GM21367 (cell line): Measurements from ENCODE around the gene SERPINB5.
"Not testable (repeated sequence)": the region's sequence is repeated elsewhere in the genome, so short reads cannot be mapped to it uniquely, and the experiment has no call there.

ENCODE experiments used
- ATAC-seq: cut with Tn5 transposase; IDR thresholded peaks from one replicate; pipeline ENCODE4 v1.9.1; 2021; ENCODE audit not compliant: unreplicated experiment

Gene SERPINB5, protein sequence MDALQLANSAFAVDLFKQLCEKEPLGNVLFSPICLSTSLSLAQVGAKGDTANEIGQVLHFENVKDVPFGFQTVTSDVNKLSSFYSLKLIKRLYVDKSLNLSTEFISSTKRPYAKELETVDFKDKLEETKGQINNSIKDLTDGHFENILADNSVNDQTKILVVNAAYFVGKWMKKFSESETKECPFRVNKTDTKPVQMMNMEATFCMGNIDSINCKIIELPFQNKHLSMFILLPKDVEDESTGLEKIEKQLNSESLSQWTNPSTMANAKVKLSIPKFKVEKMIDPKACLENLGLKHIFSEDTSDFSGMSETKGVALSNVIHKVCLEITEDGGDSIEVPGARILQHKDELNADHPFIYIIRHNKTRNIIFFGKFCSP

DNA sequence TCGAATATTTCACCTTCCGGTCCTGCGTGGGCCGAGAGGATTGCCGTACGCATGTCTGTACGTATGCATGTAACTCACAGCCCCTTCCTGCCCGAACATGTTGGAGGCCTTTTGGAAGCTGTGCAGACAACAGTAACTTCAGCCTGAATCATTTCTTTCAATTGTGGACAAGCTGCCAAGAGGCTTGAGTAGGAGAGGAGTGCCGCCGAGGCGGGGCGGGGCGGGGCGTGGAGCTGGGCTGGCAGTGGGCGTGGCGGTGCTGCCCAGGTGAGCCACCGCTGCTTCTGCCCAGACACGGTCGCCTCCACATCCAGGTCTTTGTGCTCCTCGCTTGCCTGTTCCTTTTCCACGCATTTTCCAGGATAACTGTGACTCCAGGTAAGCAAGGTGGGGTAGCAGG is at the start of gene SERPINB5:
TSS of gene SERPINB5 (plus strand) at position 291 of the 400 bp plus-strand sequence. CDS start 7,471 bp downstream, outside the sequence.
- ATAC-seq = no peak

DNA sequence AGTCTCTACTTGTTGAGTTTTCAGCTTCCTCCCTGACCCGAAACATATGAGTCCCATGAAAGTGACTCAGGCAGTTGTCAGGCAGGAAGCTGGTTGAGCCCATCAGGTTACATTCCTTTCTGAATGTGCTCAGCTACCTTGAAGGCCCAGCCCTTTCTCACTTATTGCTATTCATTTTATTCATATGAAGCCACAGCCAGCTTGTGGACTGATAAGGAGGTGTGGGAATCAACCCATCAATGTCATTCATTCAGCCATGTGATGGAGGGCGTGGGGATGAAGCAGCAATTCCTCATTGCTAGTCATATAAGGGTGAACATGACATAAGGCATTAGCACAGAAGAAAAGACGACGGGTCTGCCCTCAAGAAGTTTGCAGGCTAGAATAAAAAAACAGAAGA is 49.2 kb upstream of the SERPINB5 start:
- ATAC-seq = no peak

DNA sequence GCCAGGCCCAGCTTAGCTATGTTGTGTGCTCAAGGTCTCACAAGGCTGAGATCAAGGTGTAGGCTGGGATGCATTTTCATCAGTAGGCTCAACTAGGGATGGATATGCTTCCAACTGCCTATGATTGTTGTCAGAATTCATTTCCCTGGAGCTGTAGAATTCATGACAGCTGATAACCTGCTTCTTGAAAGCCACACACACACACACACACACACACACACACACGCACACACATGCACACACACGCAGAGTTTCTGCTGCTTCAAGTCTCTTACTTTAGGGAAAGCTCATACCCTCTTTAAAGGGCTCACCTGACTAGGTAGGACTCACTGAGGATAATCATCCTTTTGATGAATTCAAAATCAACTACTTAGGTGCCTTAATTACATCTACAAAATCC is 46.2 kb upstream of the SERPINB5 start:
- ATAC-seq = no peak

DNA sequence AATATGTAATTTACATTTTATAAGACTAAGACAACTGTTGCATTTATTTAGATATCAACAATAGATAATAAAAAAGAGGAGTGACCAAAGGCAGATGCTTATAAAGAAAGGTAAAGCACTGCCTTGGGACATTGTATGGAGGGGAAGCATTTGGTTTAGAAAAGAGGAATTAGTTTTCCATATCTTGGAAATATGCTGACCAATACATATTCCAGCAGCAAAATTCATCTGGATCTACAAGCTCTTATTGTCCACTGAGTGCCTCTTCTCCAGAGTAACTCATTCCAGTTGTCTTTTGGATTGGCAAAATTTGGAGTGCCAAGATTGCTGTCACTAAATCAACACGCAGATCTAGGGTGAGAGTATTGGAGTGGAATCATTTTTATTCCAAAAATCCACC is 45.6 kb upstream of the SERPINB5 start:
- ATAC-seq = no peak

DNA sequence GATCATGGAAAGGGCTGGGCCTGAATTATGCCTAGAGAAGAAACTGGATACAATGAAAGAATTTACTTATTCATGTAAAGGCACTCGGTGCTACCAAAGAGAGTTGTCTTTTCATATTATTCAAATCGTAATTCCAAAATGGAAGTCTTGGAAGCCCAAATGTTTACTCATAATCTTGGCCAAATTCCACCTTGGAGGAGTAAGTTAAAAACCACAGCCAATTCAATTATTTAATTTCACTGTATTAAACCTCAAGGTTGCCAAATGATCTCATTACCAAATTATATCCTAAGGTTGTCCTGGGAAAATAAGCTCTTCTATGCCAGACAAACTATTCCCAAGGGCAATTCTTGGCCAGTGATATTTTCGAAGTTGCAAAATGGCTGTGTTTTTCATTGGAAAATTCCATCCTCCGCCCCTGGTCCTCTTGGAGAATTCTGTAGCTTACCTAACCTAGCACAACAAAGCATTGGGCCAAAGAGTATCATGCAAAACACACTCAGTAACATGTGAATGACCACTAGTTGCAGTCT is 43.4 kb upstream of the SERPINB5 start:
- ATAC-seq = no peak

DNA sequence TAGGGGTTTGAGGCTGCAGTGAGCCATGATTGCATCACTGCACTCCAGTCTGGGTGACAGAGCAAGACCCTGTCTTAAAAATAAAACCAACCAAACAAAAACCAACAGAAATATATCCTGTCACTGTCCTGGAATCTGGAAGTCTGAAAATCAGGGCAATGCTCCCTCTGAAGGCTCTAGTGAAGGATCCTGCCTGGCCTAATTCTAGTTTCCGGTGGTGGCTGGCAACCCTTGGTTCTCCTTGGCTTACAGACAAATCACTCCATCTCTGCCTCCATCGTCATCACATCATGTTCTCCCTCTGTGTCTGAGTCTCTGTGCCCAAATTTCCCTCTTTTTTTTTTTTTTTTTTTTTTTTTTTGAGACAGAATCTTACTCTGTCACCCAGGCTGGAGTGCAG is 38.6 kb upstream of the SERPINB5 start:
- no peak for ATAC-seq

DNA sequence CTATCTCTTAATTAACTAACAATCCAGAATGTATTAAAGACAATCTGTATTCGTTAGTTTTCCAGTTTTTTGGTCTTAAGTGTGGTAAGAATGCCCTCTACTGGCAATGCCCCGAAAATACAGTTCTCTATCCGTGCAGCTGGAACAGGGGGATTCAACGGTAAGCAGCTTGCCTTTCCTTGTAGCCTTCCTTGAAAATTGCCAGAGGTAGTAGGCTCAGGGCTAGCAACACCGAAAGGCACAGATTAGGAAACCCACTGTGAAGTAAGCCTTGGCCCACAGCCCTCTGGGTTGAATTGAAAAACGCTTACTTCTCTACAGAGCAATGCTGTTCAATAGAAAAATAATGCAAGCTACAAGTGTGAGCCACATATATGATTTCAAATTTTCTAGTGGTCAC is 37.4 kb upstream of the SERPINB5 start:
- peak; percentile 49 for ATAC-seq

DNA sequence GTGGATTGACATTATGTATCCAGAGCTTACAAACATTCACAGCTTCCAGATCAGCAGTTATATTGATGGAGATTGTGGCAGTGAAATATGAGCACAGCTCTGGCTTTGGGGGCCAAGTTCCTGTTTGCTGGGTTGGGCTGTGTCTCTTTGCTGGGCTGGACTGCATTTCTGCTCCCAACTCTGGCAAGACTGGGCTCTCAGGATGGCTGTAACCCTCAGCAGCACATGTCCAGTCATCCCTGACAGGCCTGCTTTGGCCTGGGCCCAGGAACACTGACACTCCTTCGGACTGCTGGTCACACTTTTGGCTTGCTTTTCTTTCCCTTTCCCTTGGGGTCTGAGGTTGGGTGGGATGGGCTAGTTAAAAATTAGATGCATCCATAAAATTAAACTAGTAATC is 36.5 kb upstream of the SERPINB5 start:
- ATAC-seq = no peak

DNA sequence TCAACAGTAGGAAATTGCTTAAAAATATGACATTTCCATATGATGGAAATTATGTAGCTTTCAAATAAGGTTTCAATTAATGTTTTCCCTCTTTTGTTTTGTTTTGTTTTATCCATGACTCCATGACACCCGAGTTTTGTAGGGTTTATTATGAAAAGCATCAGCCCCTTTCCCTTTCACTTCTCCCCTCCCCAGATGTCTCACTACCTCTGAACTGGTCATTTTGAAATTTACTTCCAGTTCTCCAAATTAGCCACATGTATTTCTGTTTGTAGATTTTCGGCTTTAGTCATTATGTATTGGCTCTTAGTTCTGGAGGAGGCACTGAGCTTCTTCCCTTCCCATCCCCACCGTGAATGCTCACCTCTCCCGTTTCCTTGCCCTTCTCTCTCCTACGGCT is 35.9 kb upstream of the SERPINB5 start:
- no peak for ATAC-seq

DNA sequence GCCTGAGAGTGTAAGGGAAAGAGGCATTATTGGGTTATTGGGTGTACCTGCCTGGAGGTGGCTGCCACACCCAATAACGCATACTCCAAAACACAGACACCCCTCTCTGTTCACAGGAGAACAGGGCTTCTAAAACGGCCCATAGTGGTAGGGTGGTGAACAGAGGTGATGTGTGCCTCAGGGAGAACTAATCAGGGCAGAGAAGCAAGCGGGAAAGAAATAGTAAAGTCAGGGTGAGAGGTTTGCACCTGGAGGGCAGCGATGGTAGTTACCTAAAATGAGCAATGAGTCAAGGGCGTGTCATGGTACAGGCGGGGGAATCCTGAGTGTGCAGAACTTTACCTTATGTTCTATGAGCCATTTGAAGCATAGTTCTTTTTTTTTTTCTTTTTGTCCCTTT is 32.9 kb upstream of the SERPINB5 start:
- no peak for ATAC-seq

DNA sequence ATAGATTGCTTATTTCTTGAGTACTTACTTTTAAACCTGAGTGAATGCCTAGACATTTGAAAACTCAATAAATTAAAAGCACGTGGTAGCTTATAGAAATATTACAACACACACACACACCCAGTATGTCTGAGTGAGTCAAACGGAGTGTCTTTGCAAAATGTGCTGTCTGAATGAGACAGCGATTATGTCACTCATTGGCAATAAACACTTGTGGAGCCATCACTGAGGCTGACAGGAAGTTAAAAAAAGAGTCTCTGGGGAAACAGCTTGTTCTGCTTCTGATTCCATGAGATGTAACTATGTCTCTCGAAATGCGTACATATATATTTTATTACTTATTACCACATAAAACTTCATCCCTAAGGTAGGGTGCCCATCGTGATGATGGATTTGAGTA is 32.2 kb upstream of the SERPINB5 start:
- ATAC-seq = no peak

DNA sequence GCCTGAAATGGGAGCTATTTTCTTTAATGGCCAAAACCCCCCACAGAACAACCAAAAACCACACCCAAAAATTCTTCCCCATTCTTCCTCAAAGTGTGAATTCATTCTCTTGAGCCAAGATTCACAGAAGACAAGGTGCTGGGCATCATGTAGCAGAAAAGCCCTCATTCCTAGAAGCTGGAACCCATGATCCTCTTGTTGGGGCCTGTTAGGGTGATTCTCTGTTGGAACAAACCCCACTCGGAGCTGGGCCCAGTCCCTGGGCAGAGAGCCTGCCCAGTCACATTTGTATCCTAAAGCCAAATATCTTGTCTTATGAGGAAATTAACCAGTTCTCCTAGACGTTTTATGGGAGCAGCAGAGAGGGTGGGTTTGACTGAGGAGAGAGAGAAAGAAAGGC is 31.7 kb upstream of the SERPINB5 start:
- no peak for ATAC-seq

DNA sequence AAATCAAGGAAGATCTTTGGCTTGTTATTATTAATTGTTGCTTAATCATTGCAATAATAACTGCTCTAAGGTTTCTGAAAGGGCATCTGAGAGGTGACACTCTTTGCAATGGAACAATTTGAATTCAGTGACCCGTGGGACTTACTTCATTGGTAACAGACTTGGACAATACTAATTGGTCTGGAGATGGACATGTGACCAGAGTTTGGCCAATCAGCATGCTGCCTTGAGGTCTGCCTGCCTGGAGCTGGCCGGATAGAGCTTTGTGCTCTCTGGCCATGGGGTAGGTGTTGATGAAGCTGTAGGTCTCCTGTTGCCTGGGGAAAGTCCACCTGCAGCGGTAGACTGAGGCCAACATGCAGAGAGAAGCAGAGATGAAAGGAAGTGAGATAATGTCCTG is 30.5 kb upstream of the SERPINB5 start:
- no peak for ATAC-seq

DNA sequence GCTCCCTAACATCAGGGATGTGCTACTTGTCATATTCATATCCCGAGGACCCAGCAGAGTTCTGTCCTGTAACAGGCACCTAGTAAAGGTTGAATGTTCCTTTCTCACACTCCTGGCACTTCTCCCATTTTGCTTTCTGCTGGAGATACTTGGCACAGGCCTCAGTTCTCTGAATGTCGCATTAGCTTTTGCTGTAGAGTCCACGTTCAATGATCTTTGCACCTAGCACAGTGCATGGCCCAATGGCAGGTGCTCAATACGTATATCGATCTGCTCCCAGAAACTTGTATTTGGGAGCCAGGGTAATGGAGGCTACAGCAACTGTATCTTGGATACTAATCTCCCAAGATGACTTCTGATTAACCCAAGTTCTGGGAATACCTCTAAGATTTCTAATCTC is 29.7 kb upstream of the SERPINB5 start:
- ATAC-seq = no peak

DNA sequence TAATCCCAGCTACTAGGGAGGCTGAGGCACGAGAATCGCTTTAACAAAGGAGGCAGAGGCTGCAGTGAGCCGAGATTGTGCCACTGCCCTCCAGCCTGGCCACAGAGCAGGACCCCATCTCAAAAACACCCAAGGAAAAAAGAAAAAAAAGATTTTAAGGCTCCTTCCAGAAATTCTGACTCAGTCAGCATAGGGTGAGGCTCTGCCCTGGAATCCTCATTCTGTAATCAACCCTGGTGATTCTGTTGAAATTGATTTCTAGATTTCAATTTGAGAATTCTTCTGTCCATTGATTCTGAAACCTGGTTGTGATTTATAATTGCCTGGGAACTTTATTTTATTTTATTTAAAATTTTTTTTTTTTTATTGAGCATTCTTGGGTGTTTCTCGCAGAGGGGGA is 27.3 kb upstream of the SERPINB5 start:
- ATAC-seq = no peak

DNA sequence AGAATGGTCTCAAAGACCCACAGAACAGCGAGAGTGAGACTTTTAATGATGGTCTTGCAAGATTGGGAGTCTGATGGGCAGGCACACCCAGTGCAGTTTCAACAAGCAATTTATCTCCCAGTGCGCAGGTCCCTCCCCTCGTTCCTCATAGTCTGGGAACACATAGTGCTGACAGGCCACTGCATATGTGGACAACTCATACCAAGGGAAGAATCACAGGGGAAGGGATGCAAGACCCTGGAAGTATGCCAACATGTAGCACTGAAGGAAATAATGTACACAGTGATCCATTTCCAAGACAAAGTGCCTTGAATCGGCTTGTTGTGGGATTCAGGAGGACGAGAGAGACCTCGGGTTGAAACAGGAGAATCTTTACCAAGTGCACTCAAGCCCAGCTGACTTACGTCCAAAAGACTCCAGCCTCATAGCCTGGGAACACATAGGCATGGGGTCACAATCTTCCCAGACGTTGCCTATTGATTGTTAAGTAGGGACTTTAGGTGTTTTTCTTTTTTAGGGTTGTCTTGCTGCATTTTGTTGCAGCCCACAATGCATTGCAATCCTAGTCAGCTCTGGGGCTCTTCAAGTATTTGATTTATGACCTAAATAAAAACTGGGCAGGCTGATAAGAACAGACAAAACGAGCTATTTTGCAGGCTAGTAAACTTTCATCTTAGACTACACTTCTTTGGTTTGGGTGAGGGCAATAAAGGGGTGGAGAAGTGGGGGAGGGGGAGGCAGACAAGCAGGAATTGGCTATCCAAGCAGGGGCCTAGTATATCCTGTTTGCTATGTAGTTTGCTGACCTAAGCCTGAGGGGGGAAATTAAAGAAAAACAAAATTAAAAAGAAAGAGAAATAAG is 24.7 kb upstream of the SERPINB5 start:
- ATAC-seq = no peak

DNA sequence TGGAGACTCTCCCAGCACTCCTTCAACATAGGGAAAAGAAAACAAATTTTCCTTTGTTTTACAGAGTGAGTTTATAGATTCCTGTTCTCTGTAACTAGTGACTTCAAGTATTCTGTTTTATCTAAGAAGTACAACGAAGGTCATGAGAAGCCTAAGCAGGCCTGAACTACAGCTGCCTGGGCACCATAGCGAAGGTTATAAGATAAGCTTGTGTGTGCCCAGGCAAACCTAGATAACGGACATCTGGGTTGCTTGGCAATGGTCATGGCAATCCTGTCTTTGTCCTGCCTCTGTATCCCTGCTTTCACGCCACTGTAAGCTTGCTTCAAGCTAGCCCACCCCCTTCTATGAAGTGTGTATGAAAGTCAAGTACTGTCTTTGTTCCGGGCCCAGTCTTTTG is 24.0 kb upstream of the SERPINB5 start:
- not testable (repeated sequence) for ATAC-seq

DNA sequence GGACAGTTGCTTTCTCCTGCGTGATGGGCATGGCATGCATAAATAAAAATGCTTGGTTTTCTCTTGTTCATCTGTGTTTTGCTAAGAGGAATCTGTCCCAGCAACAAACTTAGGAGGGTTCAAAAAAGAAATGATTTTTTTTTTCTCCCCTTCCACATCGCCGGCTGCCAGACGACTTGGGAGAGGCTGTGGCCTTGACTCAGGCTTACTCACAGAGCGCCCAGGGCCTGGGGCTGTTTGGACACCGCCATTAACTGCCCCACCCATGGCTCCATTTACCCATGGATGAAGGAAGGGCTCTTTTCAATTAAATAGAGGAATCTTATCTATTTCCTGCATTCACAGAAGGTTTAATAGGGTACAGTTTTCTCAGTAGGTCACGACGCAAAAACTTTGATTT is 22.3 kb upstream of the SERPINB5 start:
- no peak for ATAC-seq

DNA sequence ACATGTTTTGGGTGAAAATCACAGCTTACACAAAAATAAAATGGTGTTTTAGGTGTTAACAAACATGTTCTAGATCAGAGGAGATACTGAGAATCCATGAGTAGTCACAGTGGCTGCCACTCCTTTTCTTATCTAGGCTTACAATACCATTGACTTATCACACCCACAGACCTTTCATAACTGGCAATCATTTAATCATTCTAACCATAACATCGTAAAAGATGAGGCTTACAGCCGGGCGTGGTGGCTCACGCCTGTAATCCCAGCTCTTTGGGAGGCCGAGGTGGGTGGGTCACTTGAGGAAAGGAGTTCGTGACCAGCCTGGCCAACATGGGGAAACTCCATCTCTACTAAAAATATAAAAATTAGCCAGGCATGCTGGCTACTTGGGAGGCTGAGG is 18.8 kb upstream of the SERPINB5 start:
- ATAC-seq = no peak

DNA sequence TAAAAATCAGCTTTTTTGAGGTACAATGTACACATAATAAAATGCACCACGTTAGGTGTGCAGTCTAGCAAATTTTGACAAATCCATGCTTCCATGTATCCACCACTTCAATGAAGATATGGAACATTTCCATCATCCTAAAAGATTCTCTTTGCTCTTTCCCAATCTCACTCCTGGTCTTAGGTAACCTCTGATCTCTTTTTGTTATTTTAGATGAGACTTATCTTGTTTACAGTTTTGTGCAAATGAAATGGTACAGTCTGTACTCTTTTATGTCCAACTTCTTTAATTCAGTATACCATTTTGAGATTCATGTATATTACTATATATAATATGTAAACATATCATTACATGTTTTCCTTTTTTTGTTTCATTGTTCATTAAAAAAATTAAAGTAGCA is 16.3 kb upstream of the SERPINB5 start:
- ATAC-seq = no peak

DNA sequence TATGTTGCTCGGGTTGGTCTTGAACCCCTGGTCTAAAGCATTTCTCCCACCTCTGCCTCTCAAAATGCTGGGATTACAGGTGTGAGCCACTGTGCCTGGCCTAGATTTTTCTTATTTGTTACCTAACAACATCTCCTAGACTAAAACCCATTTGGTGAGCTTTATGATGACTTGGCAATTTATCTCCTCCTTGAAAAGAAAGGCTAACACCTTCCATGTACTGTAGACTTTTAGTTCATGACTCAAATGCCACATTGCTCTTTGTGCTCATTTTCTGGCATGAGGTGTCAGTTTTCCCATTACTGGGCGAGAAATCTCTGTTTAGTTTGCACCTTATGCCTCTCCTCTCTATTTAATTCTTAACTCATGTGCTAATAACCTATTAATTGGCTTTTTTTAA is 12.3 kb upstream of the SERPINB5 start:
- no peak for ATAC-seq

DNA sequence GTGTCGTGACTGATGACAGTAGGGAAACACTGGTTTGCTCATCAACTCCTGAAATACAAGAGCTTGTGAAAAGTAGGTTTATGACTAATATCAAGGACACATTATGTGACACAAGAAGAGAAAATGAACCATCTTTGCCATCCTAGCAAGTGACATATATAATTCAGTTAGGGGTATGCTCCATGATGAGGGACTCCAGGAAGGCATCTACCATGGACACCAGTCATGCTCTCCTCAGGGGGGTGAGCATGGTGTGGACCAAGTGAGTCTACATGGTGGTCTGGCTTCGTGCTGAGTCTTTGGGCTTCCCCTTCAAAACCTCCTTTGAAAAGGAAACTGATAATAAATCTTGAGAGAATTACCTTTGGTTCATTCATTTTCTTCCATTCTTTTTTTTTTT is 11.7 kb upstream of the SERPINB5 start:
- no peak for ATAC-seq
